MM.1S (cell line): ENCODE data around the gene SAFB.
A peak's percentile ranks its signal among the peaks of the same experiment; 100 is the strongest.

Source experiments
- DNase-seq: peaks from one replicate; pipeline ENCODE4 v3.0.0-alpha.2; 2015
- H2AFZ ChIP-seq: fragments of 300-600 bp; sonication (generic); 2 replicates; pipeline ENCODE4 v1.6.0; 2016; ENCODE audit warnings: antibody characterized with exemption, low read length
- H3F3A ChIP-seq: fragments of 300-600 bp; sonication (generic); 2 replicates; pipeline ENCODE4 v1.6.1; 2016; ENCODE audit warnings: mild to moderate bottlenecking, antibody characterized with exemption, low read length, moderate library complexity, mixed read lengths; ENCODE audit not compliant: insufficient read depth
- H3K27ac ChIP-seq: fragments of 300-600 bp; sonication (generic); 2 replicates; pipeline ENCODE4 v1.5.1; 2016; ENCODE audit warnings: mild to moderate bottlenecking, low read length
- H3K27me3 ChIP-seq: fragments of 300-600 bp; sonication (generic); replicated peaks from 2 replicates; pipeline ENCODE4 v1.6.0; 2016; ENCODE audit warnings: low read length; ENCODE audit not compliant: insufficient read depth
- H3K36me3 ChIP-seq: fragments of 300-600 bp; sonication (generic); replicated peaks from 2 replicates; pipeline ENCODE4 v1.6.1; 2016; ENCODE audit warnings: mild to moderate bottlenecking, low read length, mixed read lengths; ENCODE audit not compliant: insufficient read depth
- H3K4me1 ChIP-seq: fragments of 300-600 bp; sonication (generic); 2 replicates; pipeline ENCODE4 v1.6.1; 2016; ENCODE audit warnings: low read length, mixed read lengths
- H3K4me2 ChIP-seq: fragments of 300-600 bp; sonication (generic); 2 replicates; pipeline ENCODE4 v1.6.0; 2016; ENCODE audit warnings: low read depth, low read length
- H3K4me3 ChIP-seq: fragments of 300-600 bp; sonication (generic); 2 replicates; pipeline ENCODE4 v1.5.1; 2016; ENCODE audit warnings: low read length, mixed read lengths
- H3K79me2 ChIP-seq: fragments of 300-600 bp; sonication (generic); 2 replicates; pipeline ENCODE4 v1.6.1; 2016; ENCODE audit warnings: mixed run types, low read length, mixed read lengths
- H3K9ac ChIP-seq: fragments of 300-600 bp; sonication (generic); 2 replicates; pipeline ENCODE4 v1.6.1; 2016; ENCODE audit warnings: low read length, mixed read lengths
- H3K9me2 ChIP-seq: fragments of 300-600 bp; sonication (generic); replicated peaks from 2 replicates; pipeline ENCODE4 v1.6.1; 2016; ENCODE audit warnings: mild to moderate bottlenecking, low read length, mixed read lengths; ENCODE audit not compliant: insufficient read depth
- H3K9me3 ChIP-seq: fragments of 300-600 bp; sonication (generic); replicated peaks from 2 replicates; pipeline ENCODE4 v1.6.1; 2016; ENCODE audit warnings: mild to moderate bottlenecking, low read length, mixed read lengths; ENCODE audit not compliant: insufficient read depth
- H4K20me1 ChIP-seq: fragments of 300-600 bp; sonication (generic); 2 replicates; pipeline ENCODE4 v1.6.1; 2016; ENCODE audit warnings: mild to moderate bottlenecking, low read length, moderate library complexity, mixed read lengths; ENCODE audit not compliant: insufficient read depth
- CTCF ChIP-seq: fragments of 300-600 bp; sonication (generic); IDR thresholded peaks from 2 replicates; pipeline ENCODE4 v1.5.1; 2016; ENCODE audit warnings: antibody characterized with exemption, low read length, mixed read lengths
- EZH2 ChIP-seq: fragments of 300-600 bp; sonication (generic); optimal IDR thresholded peaks from 2 replicates; pipeline ENCODE3; 2017; ENCODE audit warnings: low read depth, mild to moderate bottlenecking, antibody characterized with exemption, low read length, mixed read lengths
- EZH2phosphoT487 ChIP-seq: fragments of 300-600 bp; sonication (generic); IDR thresholded peaks from 2 replicates; pipeline ENCODE4 v1.6.1; 2018; ENCODE audit warnings: antibody characterized with exemption, low read length

SAFB gene

GRCh38 chr19:5673752-5674151, 50.9 kb downstream of the SAFB start:
- no peaks in the 10 kb centered on the region for H3K27me3 ChIP-seq
- H3K79me2 ChIP-seq = no peaks in the 10 kb centered on the region
- no peak overlapping the region for H2AFZ ChIP-seq
- H3K9ac ChIP-seq = no peak overlapping the region
- peaks cover 3% of the 10 kb centered on the region; the same call in 1 of the 2 replicates for H3F3A ChIP-seq
- no peak overlapping the region for H3K27ac ChIP-seq
- H3K9me3 ChIP-seq = no peaks in the 10 kb centered on the region
- TF ChIP-seq EZH2phosphoT487 = no peak
- no peak for TF ChIP-seq CTCF
- no peak for DNase-seq
- no peaks in the 10 kb centered on the region for H4K20me1 ChIP-seq
- no peaks in the 10 kb centered on the region for H3K9me2 ChIP-seq
- H3K4me3 ChIP-seq = no peak overlapping the region
- no peaks in the 10 kb centered on the region for H3K4me1 ChIP-seq
- no peak overlapping the region for H3K4me2 ChIP-seq
- 0 out of 2 replicates have a peak, but pooled peaks cover 4% of the 10 kb centered on the region for H3K36me3 ChIP-seq

GRCh38 chr19:5674714-5675113, 51.8 kb downstream of the SAFB start:
- Histone ChIP-seq H3K9ac (no peak overlapping the region), H3K4me3 (no peak overlapping the region), H3K36me3 (no peaks in the 10 kb centered on the region), H3K9me3 (no peaks in the 10 kb centered on the region), H2AFZ (no peak overlapping the region), H3K9me2 (no peaks in the 10 kb centered on the region), H3K4me2 (no peak overlapping the region), H4K20me1 (no peaks in the 10 kb centered on the region), H3K4me1 (peaks cover 4% of the 10 kb centered on the region; the same call in 1 of the 2 replicates), H3F3A (peaks cover under 1% of the 10 kb centered on the region; the same call in 1 of the 2 replicates), H3K27me3 (no peaks in the 10 kb centered on the region), H3K79me2 (peaks cover 7% of the 10 kb centered on the region), H3K27ac (no peak overlapping the region)
- TF ChIP-seq EZH2 (no peak), CTCF (no peak)
- DNase-seq = no peak

- Histone ChIP-seq H3K9ac (no peak overlapping the region), H3K4me1 (peaks cover 7% of the 10 kb centered on the region), H4K20me1 (no peaks in the 10 kb centered on the region), H3K79me2 (peaks cover 13% of the 10 kb centered on the region), H3K4me3 (no peak overlapping the region), H3K4me2 (no peak overlapping the region), H3F3A (no peaks in the 10 kb centered on the region), H3K9me2 (no peaks in the 10 kb centered on the region), H3K36me3 (no peaks in the 10 kb centered on the region), H2AFZ (no peak overlapping the region), H3K27me3 (no peaks in the 10 kb centered on the region), H3K9me3 (no peaks in the 10 kb centered on the region), H3K27ac (no peak overlapping the region)
- TF ChIP-seq EZH2phosphoT487 (no peak), CTCF (no peak), EZH2 (no peak)
- DNase-seq = peak; percentile 3
Observed at GRCh38 chr19:5676105-5676771, 53.4 kb downstream of the SAFB start.
